Activated CD4-positive, alpha-beta T cell treated with anti-CD3 and anti-CD28 coated beads for 1 hour (primary cell): Measurements from ENCODE around the gene XIST.
A peak's percentile ranks its signal among the peaks of the same experiment; 100 is the strongest.
"Not testable (repeated sequence)": the region's sequence is repeated elsewhere in the genome, so short reads cannot be mapped to it uniquely, and the experiment has no call there.

ENCODE experiments used
- DNase-seq: peaks from one replicate; pipeline ENCODE4 v3.0.0-alpha.2; 2020

XIST gene

DNA sequence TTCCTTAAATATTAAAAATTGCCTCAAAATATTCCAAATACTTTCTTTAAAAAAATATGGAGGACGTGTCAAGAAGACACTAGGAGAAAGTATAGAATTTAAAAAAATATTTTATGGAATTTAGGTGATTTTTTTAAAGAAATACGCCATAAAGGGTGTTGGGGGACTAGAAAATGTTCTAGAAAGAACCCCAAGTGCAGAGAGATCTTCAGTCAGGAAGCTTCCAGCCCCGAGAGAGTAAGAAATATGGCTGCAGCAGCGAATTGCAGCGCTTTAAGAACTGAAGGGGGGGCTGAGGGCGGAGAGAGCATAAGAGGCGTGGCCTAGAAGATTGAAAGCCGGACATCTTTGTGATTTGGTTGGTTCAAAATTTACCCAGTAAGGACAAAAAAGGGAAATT lies at the start of gene XIST:
Gene XIST (minus strand): TSS at position 248 of the 400 bp plus-strand sequence.
- DNase-seq = no peak

DNA sequence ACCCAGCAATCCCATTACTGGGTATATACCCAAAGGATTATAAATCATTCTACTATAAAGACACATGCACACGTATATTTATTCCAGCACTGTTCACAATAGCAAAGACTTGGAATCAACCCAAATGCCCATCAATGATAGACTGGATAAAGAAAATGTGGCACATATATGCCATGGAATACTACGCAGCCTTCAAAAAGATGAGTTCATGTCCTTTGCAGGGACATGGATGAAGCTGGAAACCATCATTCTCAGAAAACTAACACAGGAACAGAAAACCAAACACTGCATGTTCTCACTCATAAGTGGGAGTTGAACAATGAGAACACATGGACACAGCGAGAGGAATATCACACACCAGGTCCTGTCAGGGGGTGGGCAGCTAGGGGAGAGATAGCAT lies 45.8 kb upstream of the XIST start:
- not testable (repeated sequence) for DNase-seq

DNA sequence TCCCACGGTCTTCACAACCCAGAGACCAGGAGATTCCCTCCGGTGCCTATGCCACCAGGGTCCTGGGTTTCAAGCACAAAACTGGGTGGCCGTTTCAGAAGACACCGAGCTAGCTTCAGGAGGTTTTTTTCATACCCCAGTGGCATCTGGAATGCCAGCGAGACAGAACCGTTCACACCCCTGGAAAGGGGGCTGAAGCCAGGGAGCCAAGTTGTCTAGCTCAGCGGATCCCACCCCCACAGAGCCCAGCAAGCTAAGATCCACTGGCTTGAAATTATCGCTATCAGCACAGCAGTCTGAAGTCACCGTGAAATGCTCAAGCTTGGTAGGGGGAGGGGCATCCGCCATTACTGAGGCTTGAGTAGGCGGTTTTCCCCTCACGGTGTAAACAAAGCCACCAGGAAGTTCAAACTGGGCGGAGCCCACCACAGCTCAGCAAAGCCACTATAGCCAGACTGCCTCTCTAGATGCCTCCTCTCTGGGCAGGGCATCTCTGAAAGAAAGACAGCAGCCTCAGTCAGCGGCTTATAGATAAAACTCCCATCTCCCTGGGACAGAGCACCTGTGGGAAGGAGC lies 40.1 kb upstream of the XIST start:
- not testable (repeated sequence) for DNase-seq

DNA sequence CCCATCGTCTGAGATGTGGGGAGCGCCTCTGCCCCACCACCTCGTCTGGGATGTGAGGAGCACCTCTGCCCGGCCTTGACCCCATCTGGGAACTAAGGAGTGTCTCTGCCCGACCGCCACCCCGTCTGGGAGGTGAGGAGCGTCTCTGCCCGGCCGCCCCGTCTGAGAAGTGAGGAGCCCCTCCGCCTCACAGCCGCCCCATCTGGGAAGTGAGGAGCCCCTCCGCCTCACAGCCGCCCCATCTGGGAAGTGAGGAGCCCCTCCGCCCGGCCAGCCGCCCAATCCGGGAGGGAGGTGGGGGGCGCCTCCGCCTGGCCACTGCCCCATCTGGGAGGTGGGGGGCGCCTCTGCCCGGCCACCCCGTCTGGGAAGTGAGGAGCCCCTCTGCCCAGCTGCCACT lies 29.7 kb upstream of the XIST start:
- not testable (repeated sequence) for DNase-seq

DNA sequence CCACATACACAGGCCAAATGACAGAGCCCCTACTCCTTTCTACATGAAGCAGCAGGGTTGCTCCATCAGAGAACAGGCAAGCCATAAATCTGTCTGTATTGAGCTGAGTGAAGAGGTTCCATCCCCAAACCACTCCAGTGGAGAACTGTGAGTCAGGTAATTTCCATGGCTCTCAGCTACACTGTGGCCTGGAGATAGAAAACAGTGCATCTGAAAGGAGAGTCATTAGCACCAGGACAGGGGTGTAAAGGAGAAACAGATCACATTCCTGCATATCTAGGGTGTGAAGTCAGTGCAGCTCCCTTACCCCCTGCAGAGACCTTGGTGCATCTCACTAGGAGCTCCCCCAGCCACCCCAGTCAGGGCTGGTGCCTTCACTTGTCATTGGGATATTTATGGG lies 25.2 kb upstream of the XIST start:
- no peak for DNase-seq

DNA sequence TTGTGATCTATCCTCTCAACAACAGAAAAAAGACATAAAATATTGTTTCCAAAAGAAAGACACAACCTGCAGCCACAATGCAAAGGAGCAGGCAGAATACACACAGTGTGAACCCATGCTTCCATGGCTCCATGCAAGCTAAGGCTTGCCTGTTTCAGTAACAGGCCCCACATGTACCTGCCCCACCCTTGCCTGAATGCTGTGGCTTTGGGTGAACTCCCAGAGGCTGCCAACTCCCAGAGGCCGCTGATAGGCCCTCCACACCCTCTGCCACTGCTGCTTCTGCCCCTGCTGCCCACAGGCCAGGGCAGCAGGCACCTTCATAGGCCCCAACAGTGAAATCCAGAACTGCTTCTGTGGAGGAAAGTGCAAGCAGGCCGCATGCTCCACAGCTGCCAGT lies 24.4 kb upstream of the XIST start:
- no peak for DNase-seq

DNA sequence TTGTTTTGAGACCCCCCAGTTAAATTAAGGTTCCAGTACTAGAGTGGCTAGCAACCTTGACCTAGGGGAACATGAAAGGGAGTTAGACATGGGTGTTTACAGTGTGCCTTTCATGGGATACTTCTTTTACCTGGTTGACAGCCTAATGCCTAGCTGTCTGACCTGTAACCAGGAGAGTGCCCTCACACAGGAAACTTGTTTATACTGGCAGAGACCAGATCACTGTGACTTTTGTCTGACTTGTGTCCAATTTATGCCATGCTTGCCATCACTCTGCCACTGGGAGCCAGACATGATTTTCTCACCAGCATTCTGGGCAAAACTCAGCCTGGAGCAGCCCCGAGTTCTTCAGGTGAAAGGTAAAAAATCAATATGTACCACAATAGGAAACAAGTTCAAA lies 16.4 kb upstream of the XIST start:
- no peak for DNase-seq

DNA sequence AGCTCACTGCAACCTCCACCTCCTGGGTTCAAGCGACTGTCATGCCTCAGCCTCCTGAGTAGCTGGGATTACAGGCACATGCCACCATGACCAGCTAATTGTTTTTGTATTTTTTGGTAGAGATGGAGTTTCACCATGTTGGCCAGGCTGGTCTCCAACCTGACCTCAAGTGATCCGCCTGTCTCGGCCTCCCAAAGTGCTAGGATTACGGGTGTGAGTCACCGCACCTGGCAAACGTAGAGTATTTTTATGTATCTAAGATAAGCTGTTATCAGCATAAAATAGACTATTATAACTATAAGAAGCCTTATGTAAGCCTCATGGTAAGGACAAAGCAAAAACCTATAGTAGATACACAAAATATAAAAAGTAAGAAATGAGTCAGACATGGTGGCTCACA lies 14.6 kb upstream of the XIST start:
- DNase-seq = no peak

DNA sequence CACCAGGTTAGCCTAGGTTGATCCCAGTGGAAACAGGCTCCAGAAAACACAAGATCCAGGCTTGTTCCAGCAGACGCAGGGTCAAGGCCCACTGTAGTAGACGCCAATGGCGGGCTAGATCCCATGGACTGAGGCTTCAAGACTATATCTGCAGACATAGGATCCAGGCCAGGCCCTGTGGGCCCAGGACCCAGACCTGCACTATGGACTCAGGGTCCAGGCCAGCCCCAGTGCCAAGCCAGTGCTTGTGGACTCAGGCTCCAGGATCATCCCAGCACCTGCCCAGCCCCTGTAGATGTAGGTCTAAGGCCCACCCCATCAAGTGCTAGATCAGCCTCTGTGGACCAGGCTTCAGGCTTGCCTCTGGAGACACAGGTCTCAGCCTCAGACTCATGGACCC lies 11.3 kb upstream of the XIST start:
- DNase-seq = no peak

DNA sequence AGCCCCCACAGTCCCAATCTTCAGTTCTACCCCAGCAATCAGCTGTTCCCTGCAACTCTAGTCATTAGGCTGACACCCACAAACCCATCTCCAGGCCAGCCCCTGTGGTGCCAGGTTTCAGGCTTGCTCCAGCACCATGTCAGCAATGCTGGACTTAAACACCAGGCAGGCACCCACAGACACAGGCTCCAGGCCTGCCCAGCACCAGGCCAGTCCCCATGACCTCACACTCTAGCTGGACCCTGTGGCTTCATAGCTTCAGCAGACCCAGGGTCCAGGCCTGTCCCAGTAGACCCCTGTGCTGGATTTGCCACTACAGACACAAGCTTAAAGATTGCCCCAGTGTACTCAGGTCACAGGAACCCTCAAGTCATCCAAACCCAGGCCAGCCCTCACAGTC lies 10.8 kb upstream of the XIST start:
- no peak for DNase-seq

DNA sequence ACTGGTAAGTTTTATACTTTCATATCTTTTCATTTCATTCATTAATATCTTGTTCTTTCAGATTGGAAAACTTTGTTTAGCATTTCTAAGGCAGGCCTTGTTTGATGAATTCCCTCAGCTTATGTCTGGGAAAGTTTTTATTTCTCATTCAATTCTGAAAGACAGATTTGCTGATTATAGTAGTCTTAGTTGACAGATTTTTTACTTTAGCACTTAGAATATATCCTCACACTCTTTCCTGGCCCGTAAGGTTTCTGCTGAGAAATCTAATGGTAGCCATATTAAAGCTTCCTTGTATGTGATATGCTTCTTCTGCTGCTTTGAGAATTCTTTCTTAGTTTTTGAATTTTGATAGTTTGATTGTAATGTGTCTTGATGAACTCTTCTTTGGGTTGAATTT lies 7.1 kb upstream of the XIST start:
- no peak for DNase-seq

DNA sequence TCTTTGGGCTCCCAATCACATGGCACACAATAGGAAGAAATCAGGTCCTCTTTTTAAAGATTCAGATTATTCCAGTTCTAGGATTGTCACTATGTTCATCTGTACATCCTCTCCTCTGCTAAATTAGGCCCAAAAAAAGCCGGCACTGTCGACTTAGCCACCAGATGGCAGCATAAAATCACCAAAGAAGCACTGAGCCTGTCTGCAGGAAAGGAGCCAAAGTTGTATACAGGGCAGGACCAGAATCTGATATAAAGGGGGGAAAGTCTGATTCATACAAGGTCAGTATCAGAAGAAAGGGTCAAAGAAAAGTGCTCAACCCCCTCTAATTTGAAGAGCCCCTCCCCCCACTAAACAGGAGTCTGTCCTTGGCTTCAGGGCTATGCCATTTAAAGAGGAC lies 3.0 kb upstream of the XIST start:
- peak; percentile 28 for DNase-seq

DNA sequence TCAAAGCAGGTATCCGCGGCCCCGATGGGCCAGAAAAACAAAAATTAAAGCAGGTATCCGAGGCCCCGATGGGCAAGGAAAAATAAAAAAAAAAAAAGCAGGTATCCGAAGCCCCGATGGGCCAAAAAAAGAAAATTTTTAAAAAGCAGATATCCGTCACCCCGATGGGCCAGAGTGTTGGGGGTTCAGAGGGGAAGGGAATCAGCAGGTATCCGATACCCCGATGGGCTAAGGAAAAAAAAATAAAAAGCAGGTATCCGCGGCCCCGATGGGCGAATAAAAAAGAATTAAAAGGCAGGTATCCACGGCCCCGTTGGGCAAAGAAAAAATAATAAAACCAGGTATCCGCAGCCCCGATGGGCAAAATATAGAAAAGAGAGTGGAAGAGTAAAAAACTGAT lies 492 bp downstream of the XIST start:
- no peak for DNase-seq

DNA sequence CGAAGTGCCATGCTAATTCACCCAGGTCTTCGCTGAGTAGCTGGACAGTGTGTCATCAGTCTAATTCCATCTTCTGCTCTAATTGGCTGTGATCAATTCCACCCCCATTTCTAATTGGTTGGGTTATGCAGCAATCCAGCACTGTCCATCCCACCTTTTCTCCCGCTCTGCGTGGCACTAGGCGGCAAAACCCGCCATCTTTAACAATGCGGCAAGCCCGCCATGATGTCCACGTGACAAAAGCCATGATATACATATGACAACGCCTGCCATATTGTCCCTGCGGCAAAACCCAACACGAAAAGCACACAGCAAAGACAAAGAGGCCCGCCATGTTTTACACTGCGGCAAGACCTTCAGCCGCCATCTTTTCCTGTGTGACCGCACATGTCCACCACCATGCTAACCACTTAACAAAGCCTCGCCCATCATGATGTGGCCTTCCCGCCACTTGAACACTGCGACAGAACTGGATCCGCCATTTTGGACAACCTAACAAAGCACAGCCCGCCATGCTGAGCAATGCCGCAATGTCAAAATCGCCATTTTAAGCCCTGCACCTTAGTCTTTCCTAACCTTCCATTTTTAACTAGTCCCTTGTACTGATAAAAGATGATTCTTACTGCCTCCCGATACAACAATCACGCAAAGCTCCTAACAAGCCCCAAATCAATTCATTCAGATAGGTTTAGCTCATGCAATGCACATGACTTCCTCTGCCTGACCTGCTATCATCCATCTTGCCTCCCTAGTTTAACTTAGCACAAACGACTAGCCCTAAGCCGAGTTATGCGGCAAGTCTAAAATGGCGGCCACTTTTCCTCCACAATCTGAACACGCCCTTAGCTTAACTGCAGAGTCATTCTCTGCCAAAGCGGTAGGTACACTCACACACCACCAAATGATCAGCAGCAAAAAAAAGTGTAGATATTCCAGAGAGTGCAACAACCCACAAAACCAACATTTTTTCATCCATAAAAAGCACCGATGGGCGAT lies 1.2 kb downstream of the XIST start:
- no peak for DNase-seq

DNA sequence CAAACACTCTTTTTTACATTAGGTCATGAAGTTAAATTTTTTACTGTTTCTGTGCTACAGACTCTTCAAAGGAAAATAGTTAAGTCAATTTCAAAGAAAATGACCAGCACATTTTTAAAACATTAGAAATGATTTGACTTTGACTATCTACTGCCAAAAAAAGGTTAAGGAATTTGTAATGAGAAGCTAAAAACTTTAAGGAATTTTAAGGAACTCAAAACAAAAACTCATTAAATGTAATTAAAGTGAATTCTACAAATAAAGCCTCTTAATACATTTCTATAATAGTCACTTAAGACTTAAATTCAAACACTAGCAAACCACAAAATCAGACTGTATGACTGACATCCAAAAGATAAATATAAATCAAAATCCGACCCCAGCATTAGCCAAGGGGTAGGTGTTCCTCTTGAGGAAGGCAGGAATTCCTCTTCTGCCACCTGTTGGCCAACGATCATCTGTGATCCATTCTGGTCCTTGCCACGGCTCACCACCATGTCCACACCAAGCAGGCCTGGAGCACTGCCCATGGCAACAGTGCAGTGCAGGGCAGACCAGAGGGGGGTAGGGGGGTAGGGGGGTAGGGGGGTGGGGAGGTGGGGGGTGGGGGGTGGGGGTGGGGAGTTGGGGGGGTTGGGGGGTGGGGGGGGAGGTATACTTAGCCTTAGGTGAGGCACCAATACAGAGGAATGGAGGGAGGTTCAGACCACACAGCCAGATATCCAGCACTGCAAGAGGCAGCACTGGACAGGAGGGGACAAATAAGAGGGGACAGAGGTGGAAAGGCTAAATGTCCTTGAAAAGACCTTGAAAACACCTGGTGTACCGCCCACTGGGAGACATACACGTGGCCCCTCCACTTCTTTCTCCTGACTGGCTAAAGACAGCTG lies 2.1 kb downstream of the XIST start:
- no peak for DNase-seq

DNA sequence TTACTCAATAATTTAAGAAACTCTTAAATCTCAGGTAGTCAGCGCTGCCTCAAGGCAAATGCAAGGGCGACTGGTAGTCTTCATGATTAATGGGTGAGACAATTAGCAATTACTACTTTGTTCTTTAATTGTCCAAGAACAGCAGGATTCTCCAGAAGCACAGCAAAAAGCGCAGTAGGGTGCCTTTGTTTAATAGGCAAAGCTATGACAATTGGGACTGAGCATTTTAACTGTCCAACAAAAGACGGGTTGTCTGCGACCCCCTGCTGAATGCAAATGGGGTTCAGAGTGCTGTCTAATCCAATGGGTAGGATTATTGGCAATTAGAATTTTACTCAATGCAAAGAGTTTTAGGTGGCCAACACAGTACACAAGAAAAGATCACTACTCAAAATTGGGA lies 3.4 kb downstream of the XIST start:
- DNase-seq = no peak

DNA sequence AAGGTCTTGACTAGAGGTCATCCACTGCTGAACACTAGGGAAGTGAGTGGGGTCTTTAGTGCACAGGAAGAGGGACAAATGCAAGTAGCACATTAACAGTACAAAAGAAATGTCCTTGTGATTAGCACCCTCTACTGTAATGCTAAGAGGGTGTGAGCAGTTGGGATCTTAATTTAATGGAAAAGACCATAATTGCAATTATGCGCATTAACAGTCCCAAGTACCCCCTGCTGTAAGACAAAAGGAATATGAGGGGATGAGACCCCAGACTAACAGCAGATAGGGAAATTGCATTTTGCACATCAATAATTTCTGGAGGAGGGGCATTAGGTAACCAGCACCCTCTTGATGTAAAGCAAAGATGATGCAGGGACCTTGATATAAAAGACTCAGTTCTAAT lies 4.5 kb downstream of the XIST start:
- DNase-seq = no peak

DNA sequence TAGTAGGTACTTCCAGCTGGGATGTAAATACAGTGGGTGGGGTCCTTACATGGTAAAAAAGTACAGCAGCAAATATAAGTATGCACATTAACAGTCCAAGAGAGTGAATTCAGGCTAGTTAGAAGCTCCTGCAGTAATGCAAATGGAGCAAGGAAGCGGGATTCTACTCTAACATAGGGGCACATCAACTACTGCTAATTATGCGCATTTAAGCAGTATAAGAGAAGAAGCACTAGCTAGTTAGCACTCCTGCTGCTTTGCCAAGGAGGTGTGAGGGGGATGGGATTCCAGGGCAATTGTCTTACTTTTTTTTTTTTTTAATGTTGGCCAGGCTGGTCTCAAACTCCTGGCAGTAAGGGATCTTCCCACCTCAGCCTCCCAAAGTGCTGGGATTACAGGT lies 5.4 kb downstream of the XIST start:
- DNase-seq = no peak

DNA sequence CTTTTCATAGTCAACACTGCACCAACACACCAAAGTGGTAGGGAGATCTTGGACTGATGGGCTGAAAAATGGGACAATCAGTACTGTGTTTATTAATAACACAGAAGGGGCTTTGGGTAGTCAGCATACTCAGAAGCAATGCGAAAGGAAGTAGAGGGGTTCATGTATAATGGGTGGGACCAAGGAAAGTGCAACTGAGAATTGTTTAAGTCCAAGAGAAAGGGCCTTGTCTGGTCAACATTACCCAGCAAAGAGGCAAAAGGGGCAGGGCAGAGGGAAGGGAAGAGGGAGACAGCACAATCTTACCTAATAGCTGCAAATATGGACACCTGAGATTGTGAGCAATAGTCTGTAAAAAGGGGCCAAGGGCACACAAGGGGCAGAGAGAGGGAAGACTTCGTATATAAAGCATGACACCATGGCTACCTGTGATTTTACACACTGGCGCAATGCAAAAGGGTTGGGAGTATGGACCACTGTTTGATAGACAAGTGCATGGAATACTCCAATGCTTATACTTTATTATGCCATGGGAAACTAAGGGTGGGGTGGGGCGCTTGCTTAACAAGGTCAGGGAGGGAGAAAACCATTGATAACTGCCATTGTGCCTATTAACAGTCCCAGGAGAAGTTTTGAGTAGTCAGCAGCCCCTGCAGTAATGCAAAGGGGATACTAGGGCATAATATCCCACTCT lies 9.8 kb downstream of the XIST start:
- DNase-seq = no peak

DNA sequence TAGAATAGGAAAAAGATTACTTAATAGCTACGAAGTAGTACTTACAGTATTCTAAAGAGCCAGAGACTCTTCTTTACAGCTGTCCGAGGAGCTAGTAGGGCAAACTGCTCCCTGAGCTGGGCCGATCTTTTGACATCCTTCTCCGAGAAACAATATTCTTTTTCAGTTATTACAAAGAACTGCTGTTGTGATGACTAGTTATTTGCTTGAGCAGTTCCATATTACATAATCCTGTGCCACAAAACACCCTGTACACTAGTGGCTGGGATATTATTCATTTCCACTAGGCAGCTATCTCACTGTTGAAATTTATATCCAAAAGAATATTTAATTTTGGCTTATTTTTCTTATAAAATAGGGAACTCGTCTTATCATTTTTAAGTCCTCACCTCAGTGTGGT lies 11.2 kb downstream of the XIST start:
- DNase-seq = no peak

DNA sequence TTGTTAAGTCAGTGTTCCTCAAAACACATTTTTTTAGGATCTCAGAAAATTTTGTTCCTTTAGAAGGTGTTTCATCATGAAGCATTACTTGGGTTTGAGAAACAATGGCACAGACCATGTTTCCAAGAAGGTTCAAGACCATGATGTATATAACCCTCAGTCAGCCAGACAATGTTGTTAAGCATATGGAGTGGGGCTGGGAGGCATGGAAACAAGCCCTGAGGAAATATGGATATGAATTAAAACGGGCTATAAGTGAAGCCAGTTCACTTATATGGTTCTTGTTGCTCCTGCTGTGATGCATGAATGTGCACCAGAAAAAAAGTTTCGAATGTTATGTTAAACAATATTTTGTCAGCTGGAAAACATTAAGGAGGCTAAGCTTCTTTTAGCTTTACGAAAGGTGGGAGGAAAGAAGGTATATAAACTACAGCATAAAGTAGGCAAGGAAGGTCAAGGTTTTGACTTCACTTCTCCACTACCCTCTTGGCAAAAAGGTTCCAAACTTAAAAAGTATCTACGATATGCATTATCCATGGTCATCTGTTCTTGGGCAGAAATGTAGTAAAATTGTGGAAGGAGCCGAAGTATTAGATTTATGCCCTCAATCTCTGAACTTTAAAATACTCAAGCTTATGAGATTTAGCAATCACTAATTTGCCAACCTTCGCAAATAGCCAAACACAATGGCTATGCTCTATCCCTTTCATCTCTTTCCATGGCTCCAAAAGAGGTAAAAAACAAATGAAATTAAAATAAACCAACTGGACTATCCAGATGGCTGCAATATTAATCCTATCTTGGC lies 12.2 kb downstream of the XIST start:
- no peak for DNase-seq

DNA sequence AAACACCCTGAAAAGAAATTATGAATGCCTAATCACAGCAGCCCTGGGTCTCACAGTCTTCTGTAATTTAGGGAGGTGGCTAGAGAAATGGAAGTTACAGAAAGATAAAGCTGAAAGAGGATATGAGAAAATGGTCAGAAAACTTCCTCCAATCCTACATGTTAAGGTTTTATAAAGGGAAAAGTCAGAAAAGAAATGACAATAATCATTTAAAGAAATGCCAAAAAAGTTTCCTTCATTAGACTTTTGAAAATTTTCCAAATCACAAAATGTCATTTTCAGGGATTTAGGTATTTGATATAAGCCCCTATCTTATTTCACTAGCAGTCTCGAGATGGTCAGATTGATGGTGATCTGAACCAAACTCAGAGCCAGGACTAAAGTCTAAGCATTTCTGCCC lies 13.4 kb downstream of the XIST start:
- no peak for DNase-seq
